Right lobe of liver (tissue), 6 donors: ENCODE results near the gene HSPA1A. TPM values are rescaled to one million over a fixed set of nuclear protein-coding genes. Genes with fewer than 3 reads are reported as not detected.

Experiments used
- ATAC-seq, 4 donors: fragments of 200-7000 bp; cut with Tn5 transposase; one replicate each; pipeline ENCODE4 v1.9.1; 2020; ENCODE audit warnings: mild to moderate bottlenecking in 4 of 4, moderate library complexity in 4 of 4
- DNase-seq, 3 donors: peaks; one replicate each; pipeline ENCODE4 v3.0.0-alpha.2; 2020
- H3K27ac ChIP-seq, 3 donors: fragments of 200-600 bp; one replicate each; pipeline ENCODE4 v1.8.0; 2022
- H3K27me3 ChIP-seq, 2 donors: fragments of 200-600 bp; one replicate each; pipeline ENCODE4 v1.8.0; 2022
- H3K36me3 ChIP-seq, 4 donors: fragments of 200-600 bp; sonication (generic) in 1 of 4; one replicate each; pipeline versions ENCODE4 v1.5.1 to v1.8.0; 2017 to 2022; ENCODE audit warnings: control low read depth in 1 of 4
- H3K4me1 ChIP-seq, 4 donors: fragments of 200-600 bp; sonication (generic) in 1 of 4; one replicate each; pipeline versions ENCODE4 v1.5.1 to v1.8.0; 2017 to 2022; ENCODE audit warnings: control low read depth in 1 of 4
- H3K4me3 ChIP-seq, 3 donors: fragments of 200-600 bp; one replicate each; pipeline ENCODE4 v1.8.0; 2022
- H3K9me3 ChIP-seq, 4 donors: fragments of 200-600 bp; sonication (generic) in 1 of 4; one replicate each; pipeline versions ENCODE4 v1.5.1 to v1.8.0; 2017 to 2022; ENCODE audit warnings: control low read depth in 1 of 4
- POLR2A ChIP-seq: fragments of 450-650 bp; IDR thresholded peaks from one replicate; pipeline ENCODE4 v1.6.1; 2017; ENCODE audit warnings: antibody characterized with exemption, mild to moderate bottlenecking
- WGBS: methylation state at CpG from one replicate; pipeline ENCODE4 v1.1.6; 2018; ENCODE audit warnings: low coverage, low lambda C conversion rate; ENCODE audit not compliant: insufficient coverage; ENCODE audit errors: missing lambda C conversion rate; 5-methylcytosine and 5-hydroxymethylcytosine counted together
- intact Hi-C, 2 donors: fragments of 100-400 bp; cut with DNase I; formaldehyde crosslinking; loops; one replicate each; pipeline versions ENCODE4 v1.11.2 to v1.14.1; 2022
- total RNA-seq, 6 experiments: library from RNA; depleted of rRNA in 2 of 6; stranded (reverse); fragments of >200 nt in 2 of 6; fragmentation: NEBNext Ultra II Directional in 3 of 6; extraction: Animal tissue kit (Norgen Biotek cat#: 25700) in 3 of 6; gene quantifications; one replicate each; pipeline versions ENCODE4 v1.1.0 to v1.2.4, GENCODE V29; 2016 to 2023
- TF ChIP-seq, protein P1 (sequence below), 4 donors: fragments of 200-600 bp in 3 of 4; fragments of 450-650 bp in 1 of 4; IDR thresholded peaks; one replicate each; pipeline versions ENCODE4 v1.5.1 to v1.8.0; 2016 to 2022; ENCODE audit warnings: antibody characterized with exemption in 4 of 4, mild to moderate bottlenecking in 2 of 4
- donor health status: DM: no; HTN: yes; CAD: no.
- donor health status: DM: no; HTN: no; CAD: no.
- donor health status: DM: no; HTN: no; CAD: no.
- donor health status: DM: no; HTN: yes; CAD: no.
- donor health status: DM: no; HTN: yes; CAD: no.

Gene HSPA1A
- total RNA-seq, 6 experiments from 2014 or later = 73.2 to 442 (median 80.2) TPM

DNA sequence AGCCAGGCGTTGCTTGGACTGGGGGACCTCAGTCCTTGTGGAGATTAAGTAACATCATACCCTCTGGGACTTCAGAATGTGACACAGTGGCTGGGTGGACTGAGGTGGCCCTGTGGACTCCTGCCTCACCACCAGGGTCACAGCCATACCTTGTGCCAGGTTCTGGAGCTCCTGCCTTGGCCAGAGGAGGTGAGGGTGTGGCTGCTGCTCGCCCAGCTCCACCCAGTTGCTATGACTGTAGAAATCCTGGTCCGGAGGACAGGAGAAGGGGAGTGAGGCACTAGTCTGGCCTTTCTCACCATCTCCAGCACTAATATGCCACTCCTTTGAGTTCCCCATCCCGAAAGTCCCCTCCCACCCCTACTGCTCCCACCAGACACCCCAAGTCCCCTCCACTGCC is 40.2 kb upstream of the HSPA1A start:
- peaks cover 0 to 8% (median 3%) of the 10 kb centered on the region in 4 donors for H3K36me3 ChIP-seq
- H3K9me3 ChIP-seq = no peaks in the 10 kb centered on the region
- H3K27me3 ChIP-seq = no peaks in the 10 kb centered on the region
- intact Hi-C loops = loop anchor here (10.0 kb wide), 1 partner anchor 60 kb away; no protein-coding TSS in a partner anchor
- no peak for TF ChIP-seq POLR2A
- TF ChIP-seq, protein P1, sequence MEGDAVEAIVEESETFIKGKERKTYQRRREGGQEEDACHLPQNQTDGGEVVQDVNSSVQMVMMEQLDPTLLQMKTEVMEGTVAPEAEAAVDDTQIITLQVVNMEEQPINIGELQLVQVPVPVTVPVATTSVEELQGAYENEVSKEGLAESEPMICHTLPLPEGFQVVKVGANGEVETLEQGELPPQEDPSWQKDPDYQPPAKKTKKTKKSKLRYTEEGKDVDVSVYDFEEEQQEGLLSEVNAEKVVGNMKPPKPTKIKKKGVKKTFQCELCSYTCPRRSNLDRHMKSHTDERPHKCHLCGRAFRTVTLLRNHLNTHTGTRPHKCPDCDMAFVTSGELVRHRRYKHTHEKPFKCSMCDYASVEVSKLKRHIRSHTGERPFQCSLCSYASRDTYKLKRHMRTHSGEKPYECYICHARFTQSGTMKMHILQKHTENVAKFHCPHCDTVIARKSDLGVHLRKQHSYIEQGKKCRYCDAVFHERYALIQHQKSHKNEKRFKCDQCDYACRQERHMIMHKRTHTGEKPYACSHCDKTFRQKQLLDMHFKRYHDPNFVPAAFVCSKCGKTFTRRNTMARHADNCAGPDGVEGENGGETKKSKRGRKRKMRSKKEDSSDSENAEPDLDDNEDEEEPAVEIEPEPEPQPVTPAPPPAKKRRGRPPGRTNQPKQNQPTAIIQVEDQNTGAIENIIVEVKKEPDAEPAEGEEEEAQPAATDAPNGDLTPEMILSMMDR (IDR thresholded peaks at IDR 0.05) = no peak
- peaks cover 0 to 30% (median 6%) of the 10 kb centered on the region in 4 donors for H3K4me1 ChIP-seq
- H3K27ac ChIP-seq = peak overlapping the region in 1 of 3 donors; percentile 58
- H3K4me3 ChIP-seq = no peak overlapping the region
- DNase-seq = no peak
- 60% methylated on average over 1 of the region's 4 CpGs for WGBS
- ATAC-seq = peak in 2 of 4 donors; percentile 3 to 7

DNA sequence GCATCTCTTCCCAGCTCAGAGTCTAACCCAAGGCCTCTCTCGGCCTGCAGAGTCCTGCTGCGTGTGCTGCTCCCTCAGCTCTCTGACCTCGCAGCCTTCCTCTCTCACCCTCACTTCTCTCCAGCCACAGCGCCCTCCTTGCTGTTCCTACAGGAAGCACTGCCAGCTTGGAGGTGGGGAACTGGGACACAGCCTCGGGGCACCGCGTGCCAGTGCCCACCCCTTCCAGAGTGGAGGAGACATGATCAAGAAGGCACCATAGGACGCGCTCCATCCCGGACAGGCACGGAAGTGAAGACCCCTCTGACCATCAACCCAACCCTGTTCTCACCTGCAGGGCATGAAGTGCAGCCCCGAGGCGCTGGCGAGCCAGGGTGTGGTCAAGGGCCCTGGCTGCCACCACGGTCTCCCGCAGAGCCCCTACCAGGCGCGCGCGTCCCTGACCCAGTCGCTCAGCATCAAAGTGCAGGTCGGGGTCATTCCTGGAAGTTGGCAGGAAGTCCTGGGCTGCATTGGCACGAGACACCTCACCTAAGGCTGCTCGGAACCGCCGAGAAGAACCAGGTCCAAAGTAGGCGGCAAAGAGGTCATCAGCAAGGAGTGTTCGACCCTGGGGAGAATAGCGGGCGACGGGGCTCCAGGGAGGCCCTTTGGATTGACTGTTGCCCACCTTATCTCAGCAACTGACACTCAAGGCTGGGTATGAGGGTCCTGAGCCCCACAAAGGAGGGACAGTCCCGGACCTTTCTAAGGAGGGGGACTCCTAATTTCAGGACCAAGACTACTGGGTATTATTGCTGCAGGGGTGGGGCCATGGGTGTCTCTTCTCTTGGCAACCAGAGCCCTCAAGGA is 39.5 kb upstream of the HSPA1A start:
- WGBS = 67% methylated on average over 7 of the region's 32 CpGs
- peaks cover 0 to 13% (median 7%) of the 10 kb centered on the region in 4 donors for H3K36me3 ChIP-seq
- peak overlapping the region; percentile 52 to 61 (median 58) for H3K27ac ChIP-seq
- TF ChIP-seq POLR2A = no peak
- TF ChIP-seq, protein P1 (IDR thresholded peaks at IDR 0.05) = no peak
- DNase-seq (peak in 2 of 3 donors; percentile 75 to 79), ATAC-seq (peak; percentile 1 to 24 (median 10))
- intact Hi-C loops = loop anchor here (10.0 kb wide), 1 partner anchor 59 kb away; no protein-coding TSS in a partner anchor
- H3K9me3 ChIP-seq = no peaks in the 10 kb centered on the region
- no peaks in the 10 kb centered on the region for H3K27me3 ChIP-seq
- H3K4me3 ChIP-seq = no peak overlapping the region
- peaks cover 0 to 30% (median 6%) of the 10 kb centered on the region in 4 donors for H3K4me1 ChIP-seq

DNA sequence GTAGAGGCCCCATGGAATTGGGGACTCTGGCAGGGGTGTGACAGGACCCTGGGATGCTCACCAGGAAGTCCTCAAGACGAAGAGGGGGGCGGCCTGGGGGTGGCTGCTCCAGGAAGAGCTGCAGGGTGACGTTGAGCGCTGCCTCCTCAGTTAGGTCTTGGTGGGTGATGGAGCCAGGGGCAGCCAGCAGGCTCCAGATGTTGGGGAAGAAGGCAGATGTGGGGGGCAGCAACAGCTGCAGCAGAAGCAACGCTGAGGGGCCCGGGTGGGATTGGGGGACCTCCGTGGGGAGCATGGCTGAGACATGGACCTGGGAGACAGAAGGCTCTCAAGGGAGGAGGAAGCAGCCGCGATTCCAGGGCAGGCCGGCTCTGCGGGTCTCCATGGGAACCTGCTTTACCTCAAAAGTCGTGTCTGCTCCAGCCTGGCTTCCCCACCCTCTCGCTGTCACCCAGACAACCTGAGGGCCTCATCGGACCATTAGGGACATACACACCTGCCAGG is 38.8 kb upstream of the HSPA1A start:
- H3K4me3 ChIP-seq = peak overlapping the region; percentile 1 to 23 (median 18)
- DNase-seq (no peak), ATAC-seq (peak in 3 of 4 donors; percentile 1 to 3 (median 2))
- TF ChIP-seq, protein P1 (IDR thresholded peaks at IDR 0.05) = no peak
- TF ChIP-seq POLR2A = no peak
- peak overlapping the region; percentile 52 to 61 (median 58) for H3K27ac ChIP-seq
- intact Hi-C loops = loop anchor here (10.0 kb wide), 1 partner anchor 58 kb away; no protein-coding TSS in a partner anchor
- H3K27me3 ChIP-seq = no peaks in the 10 kb centered on the region
- H3K36me3 ChIP-seq = peaks cover 0 to 18% (median 8%) of the 10 kb centered on the region in 4 donors
- 0% methylated on average over 3 of the region's 14 CpGs for WGBS
- H3K4me1 ChIP-seq = peaks cover 0 to 30% (median 6%) of the 10 kb centered on the region in 4 donors
- H3K9me3 ChIP-seq = no peaks in the 10 kb centered on the region

DNA sequence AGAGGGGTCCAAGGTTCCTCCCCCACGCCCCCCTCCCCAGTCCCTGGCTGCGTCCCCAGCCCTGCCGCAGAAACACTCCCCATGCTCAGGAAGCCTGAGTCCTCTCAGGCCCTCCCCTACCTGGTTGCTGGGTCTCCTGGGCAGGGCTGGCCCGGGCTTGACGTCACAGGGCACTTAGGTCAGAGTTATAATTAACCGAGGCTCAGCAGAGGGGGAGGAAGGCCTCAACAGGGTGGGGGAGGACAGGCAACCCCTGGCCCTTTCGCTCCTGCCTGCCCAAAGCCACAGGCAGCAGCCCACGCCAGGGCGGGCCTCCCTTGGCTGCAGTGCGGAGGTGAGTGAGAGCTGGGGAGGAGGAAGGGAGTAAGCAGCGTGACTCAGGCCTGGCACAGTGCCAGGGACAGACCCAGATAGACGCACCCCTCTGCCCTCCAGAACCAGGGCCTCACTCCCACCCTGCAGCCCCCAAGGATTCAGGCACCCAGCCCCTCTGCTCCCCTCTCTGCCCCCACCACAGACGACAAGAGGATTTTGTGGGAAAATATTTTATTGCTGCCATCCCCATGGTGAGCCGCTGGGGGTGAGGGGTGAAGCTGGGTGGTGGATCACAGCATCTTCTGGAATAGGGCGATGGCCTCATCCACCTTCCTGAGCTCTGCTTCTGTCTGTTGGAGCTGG is 38.2 kb upstream of the HSPA1A start, which contains the start of gene VWA7:
Gene VWA7 (minus strand): TSS at position 340 of the 678 bp plus-strand sequence. CDS start 549 bp downstream, outside the sequence.
- TF ChIP-seq POLR2A = peak; percentile 29
- TF ChIP-seq, protein P1 (IDR thresholded peaks at IDR 0.05) = no peak
- H3K27me3 ChIP-seq = no peaks in the 10 kb centered on the region
- ATAC-seq (peak; percentile 69 to 85 (median 79)), DNase-seq (peak; percentile 90 to 95 (median 93))
- peaks cover 0 to 30% (median 6%) of the 10 kb centered on the region in 4 donors for H3K4me1 ChIP-seq
- peak within 1 kb of the TSS; percentile 52 to 61 (median 58) for H3K27ac ChIP-seq
- H3K36me3 ChIP-seq = peaks cover 0 to 23% (median 8%) of the 10 kb centered on the region in 4 donors
- WGBS = 17% methylated on average over 7 of the region's 15 CpGs
- intact Hi-C loops = loop anchor here (10.0 kb wide), 1 partner anchor 58 kb away; no protein-coding TSS in a partner anchor
- no peaks in the 10 kb centered on the region for H3K9me3 ChIP-seq
- peak within 1 kb of the TSS; percentile 1 to 23 (median 18) for H3K4me3 ChIP-seq
